Colonic mucosa (tissue), 4 donors: ENCODE measurements around the gene MARK3. TPM values are rescaled to one million over a fixed set of nuclear protein-coding genes. Genes with fewer than 3 reads are reported as not detected.

Experiments used
- DNase-seq: peaks from one replicate; pipeline ENCODE4 v3.0.0-alpha.2; 2020
- H3K27ac ChIP-seq: fragments of 200-600 bp; one replicate; pipeline ENCODE4 v1.8.0; 2021
- H3K27me3 ChIP-seq: fragments of 200-600 bp; one replicate; pipeline ENCODE4 v1.8.0; 2021
- H3K36me3 ChIP-seq: fragments of 200-600 bp; one replicate; pipeline ENCODE4 v1.8.0; 2021
- H3K4me1 ChIP-seq: fragments of 200-600 bp; one replicate; pipeline ENCODE4 v1.8.0; 2021; ENCODE audit warnings: mild to moderate bottlenecking
- H3K4me3 ChIP-seq: fragments of 200-600 bp; one replicate; pipeline ENCODE4 v1.8.0; 2021
- H3K9ac ChIP-seq, 2 donors: one replicate each; pipeline ENCODE4 v1.7.0; 2013; ENCODE audit warnings: control low read depth in 2 of 2, low read depth in 2 of 2, low read length in 2 of 2
- H3K9me3 ChIP-seq: fragments of 200-600 bp; one replicate; pipeline ENCODE4 v1.8.0; 2021
- intact Hi-C: fragments of 100-400 bp; cut with DNase I; formaldehyde crosslinking; loops from one replicate; pipeline ENCODE4 v1.14.1; 2022
- total RNA-seq, 2 donors: library from RNA; stranded (reverse); fragmentation: NEBNext Ultra II Directional in 1 of 2; extraction: Animal tissue kit (Norgen Biotek cat#: 25700) in 1 of 2; gene quantifications; one replicate each; pipeline ENCODE4 v1.2.1, GENCODE V29; 2021
- TF ChIP-seq, protein P1 (sequence below): fragments of 200-600 bp; IDR thresholded peaks from one replicate; pipeline ENCODE4 v1.8.0; 2022; ENCODE audit warnings: antibody characterized with exemption, mild to moderate bottlenecking
- donor health status: healthy.
- donor health status: DM: no; HTN: no; CAD: no.
- donor health status: DM: no; HTN: no; CAD: no.

MARK3 gene
- total RNA-seq, 2 donors from 2014 or later, result 52.5 to 63.6 TPM

DNA sequence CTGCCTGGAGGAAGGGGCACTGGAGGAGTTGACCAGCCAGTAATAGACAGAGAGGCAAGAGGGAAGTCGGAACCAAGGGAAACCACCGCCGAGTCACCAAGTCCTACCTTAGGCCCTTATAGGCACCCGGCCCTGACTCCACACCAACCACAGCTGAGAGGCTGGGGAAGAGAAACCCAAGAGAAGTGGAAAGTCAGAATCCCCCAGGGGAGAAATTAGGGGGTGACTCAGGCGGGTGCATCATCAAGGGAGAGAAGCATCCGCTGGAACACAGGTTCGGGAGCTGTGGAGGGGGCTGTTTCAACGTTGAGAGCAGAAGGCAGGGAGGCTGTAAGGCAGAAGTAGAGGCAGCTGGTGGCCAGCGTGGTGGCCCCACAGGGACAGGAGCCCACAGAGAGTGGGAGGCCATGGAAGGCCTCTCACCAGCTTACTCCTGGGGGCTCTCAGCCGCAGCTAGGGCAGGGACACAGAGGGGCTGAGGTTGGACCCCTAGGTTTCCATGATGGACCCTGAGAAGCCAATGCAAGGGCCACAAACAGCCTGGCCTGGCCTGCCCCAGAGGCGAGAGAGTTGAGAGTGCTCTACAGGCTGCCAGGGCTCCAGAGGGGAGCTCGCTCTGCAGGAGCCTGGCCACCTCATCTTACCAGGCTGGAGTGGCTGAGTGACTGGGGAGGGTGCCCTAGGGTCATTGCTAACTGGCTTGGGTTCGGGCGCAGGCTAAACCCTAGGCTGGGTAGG is 142.4 kb downstream of the MARK3 start:
- H3K27me3 ChIP-seq, result no peaks in the 10 kb centered on the region
- no peak for DNase-seq
- intact Hi-C loops, result no loop called here
- H3K36me3 ChIP-seq, result no peaks in the 10 kb centered on the region
- TF ChIP-seq, protein P1, sequence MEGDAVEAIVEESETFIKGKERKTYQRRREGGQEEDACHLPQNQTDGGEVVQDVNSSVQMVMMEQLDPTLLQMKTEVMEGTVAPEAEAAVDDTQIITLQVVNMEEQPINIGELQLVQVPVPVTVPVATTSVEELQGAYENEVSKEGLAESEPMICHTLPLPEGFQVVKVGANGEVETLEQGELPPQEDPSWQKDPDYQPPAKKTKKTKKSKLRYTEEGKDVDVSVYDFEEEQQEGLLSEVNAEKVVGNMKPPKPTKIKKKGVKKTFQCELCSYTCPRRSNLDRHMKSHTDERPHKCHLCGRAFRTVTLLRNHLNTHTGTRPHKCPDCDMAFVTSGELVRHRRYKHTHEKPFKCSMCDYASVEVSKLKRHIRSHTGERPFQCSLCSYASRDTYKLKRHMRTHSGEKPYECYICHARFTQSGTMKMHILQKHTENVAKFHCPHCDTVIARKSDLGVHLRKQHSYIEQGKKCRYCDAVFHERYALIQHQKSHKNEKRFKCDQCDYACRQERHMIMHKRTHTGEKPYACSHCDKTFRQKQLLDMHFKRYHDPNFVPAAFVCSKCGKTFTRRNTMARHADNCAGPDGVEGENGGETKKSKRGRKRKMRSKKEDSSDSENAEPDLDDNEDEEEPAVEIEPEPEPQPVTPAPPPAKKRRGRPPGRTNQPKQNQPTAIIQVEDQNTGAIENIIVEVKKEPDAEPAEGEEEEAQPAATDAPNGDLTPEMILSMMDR, result no peak
- peak overlapping the region; percentile 80 for H3K27ac ChIP-seq
- no peaks in the 10 kb centered on the region for H3K9me3 ChIP-seq
- H3K4me1 ChIP-seq, result peaks cover 37% of the 10 kb centered on the region
- peak overlapping the region; percentile 97 for H3K4me3 ChIP-seq
- H3K9ac ChIP-seq, result peak overlapping the region; percentile 57 to 74

DNA sequence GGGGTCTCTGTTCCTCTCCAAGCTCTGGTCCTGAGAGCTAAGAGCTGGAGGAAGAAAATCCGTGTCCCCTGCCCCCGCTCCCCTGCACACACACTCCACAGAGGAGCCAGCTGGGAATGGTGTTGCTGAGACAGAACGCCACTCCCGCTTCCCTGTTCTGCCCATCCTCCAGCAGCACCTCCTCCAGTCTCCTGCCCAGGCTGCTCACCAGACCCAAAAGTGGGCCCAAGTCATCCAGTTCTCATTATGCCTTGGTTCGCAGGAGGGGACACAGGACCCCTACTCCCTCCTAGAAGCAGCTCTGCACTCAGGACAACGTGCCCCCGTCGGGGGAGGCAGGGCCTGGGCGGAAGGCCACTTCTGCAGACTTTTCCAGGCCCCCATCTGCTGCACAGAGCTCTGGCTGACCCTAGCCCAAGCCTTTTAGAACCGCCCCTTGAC is 143.0 kb downstream of the MARK3 start:
- H3K9me3 ChIP-seq, result no peaks in the 10 kb centered on the region
- DNase-seq, result peak; percentile 68

DNA sequence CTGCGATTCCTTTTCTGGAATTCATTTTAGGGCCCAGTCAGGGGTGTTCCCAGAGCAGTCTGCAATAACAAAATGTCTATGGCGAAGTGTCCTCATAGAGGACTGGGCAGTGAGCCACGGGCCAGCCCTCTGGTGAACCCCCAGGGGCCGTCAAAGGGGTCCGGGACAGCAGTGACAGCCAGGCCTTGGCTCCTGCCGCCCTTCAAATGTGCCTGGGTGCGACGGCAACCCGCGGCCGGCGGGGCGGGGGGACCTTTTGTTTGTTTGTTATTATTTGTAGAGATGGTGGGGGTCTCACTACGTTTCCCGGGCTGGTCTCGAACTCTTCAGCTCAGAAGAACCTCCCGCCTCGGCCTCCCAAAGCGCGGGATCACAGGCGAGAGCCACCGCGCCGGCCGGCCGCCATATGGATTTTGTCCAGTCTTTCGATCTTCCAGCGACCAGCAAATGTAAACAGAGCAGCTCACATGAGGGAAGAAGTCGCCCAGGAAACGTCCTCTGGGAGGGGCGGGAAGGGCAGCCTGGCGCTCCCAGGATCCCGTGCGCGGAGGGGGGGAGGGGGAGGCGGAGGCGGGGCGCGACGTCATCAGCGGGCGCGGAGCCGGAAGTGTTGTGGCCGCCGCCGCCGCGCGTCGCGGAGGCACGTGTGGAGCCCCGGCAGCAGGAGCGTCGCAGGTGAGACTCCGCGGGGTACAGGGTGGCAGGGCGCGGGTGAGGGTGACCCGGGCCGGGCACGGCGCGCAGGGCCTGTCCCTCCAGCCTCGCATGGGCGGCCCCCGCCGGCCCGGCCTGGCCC is 143.6 kb downstream of the MARK3 start, which contains the start of gene TRMT61A:
Gene TRMT61A (plus strand): TSS at position 610 of the 796 bp plus-strand sequence. CDS start 783 bp downstream, outside the sequence.
- Histone ChIP-seq H3K4me3 (peak within 1 kb of the TSS; percentile 97), H3K9me3 (no peaks in the 10 kb centered on the region), H3K27ac (peak within 1 kb of the TSS; percentile 80), H3K27me3 (no peaks in the 10 kb centered on the region), H3K4me1 (peaks cover 33% of the 10 kb centered on the region), H3K9ac (peak within 1 kb of the TSS; percentile 87 to 88), H3K36me3 (no peaks in the 10 kb centered on the region)
- DNase-seq, result peak; percentile 93
- intact Hi-C loops, result no loop called here
- TF ChIP-seq, protein P1, result no peak

More for the DNA sequence above, 143.0 kb downstream of the MARK3 start:
- H3K4me3 ChIP-seq, result peak overlapping the region; percentile 97
- H3K9ac ChIP-seq, result peak overlapping the region; percentile 57 to 74
- no peaks in the 10 kb centered on the region for H3K27me3 ChIP-seq
- TF ChIP-seq, protein P1, result no peak
- H3K27ac ChIP-seq, result peak overlapping the region; percentile 80
- H3K4me1 ChIP-seq, result peaks cover 34% of the 10 kb centered on the region
- intact Hi-C loops, result no loop called here
- H3K36me3 ChIP-seq, result no peaks in the 10 kb centered on the region

DNA sequence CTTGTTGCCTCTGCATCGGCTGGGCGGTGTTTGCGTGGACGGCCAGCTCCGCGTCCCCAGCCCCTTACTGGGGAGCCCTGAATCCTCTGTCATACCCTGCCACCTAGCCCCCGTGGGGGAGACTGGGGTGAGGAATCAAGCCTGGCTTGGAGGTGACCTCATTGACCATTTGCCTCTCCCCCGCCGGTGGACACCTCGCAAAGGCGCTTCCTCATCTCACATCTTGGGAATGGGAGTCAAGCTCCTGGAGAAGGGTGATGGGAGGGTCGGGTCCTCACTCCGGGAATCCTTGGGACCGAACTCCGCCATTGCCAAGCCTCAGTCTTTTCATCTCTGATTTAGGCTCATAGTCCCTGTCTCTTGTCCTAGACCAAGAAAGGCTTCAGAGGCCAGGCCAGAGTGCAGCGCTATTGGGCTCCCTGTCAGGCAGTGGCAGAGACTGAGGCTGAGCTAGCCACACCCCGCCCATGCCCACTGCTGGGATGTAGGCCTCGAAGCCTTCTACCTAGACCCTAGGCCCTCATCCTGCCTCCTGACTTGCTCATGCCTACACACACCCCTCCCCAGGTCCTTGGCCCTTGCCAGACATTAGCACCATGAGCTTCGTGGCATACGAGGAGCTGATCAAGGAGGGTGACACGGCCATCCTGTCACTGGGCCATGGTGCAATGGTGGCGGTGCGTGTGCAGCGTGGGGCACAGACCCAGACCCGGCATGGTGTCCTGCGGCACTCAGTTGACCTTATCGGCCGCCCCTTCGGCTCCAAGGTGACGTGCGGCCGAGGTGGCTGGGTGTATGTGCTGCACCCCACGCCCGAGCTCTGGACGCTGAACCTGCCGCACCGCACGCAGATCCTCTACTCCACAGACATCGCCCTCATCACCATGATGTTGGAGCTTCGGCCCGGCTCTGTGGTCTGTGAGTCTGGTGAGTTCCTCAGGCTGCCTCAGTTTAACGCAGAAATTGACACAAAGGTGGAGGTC is 144.5 kb downstream of the MARK3 start:
- intact Hi-C loops, result no loop called here
- Histone ChIP-seq H3K27ac (peak overlapping the region; percentile 80), H3K9me3 (no peaks in the 10 kb centered on the region), H3K9ac (peak overlapping the region; percentile 87 to 88), H3K36me3 (no peaks in the 10 kb centered on the region), H3K4me1 (peaks cover 32% of the 10 kb centered on the region), H3K4me3 (peak overlapping the region; percentile 97), H3K27me3 (no peaks in the 10 kb centered on the region)
- TF ChIP-seq, protein P1, result no peak
- no peak for DNase-seq
